ENCODE results near the gene SMIM21.

SMIM21 gene

DNA sequence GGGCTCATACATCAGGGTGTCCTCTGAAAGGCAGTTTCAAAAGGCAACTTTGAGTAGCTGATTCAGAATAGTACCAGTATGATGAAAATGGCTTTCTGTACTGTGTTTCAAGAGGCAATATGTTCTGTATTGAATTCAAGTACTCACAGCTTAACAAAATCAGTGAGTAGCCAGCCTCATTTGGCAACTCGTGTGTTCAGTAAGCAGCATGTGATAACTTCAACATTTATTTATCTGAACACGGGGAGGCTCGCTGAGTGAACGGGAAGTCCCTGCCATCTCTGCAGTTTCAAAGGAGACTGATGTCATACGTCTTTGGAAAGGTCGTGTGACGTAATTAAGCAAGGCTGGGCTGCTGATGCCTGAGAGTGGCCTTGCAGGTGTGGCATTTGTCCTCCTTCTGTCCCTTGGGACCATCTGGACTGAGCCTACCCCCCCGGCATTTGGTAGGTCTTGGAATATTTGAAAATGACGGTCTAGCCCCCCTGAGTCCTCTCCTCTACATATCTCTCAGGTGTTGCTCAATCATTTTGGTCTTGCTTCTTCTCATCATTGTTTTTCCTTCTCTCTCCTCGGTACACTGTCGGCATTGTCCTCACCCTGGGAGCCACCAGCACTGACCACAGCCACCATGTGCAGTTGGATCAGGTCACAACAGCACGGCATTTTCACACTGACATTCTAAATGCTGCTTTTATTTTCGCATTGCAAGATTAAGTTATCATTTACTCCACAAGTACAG lies 62.8 kb downstream of the SMIM21 start:
- DNase-seq (ENCODE audit: low spot score), result no peak
- TF ChIP-seq CTCF (IDR thresholded peaks at IDR 0.05; ENCODE audit: extremely low read depth, missing control alignments), result no peak

DNA sequence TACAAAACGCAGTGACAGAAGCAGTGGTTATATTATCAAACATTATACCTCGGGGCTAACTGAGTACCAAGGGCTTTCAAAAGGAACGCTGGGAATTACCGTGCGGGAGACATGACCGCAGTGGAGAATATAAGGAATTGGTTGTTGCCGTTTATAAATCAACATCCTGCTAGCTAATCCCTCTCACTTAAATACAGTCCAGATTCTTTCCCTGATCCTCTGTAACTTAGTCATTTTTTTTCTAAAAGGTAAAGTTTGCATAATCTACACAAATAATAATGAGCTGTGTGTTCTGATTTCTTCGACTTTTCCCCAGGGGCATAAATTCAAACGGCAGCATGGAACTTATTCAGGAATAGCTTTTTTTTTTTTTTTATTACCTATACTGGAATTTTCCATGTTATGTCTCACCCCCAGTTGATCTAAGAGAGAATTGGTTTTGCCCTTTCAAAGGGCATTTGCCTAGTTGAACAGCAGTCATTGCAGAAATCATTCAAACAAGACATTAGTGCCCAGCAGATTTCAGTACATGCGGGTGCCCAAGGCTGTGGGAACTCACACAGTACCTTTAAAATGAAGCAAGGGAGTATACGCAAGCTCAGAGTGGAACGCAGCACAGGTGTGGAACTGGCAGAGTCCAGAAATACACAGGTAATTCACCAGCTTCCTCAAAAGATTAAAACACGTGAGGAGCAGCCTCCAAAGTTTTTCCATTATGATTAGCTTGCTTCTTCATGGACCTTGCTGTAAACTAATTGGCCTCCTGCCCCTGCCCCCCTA lies 63.9 kb downstream of the SMIM21 start:
- TF ChIP-seq CTCF (IDR thresholded peaks at IDR 0.05; ENCODE audit: extremely low read depth, missing control alignments), result no peak

DNA sequence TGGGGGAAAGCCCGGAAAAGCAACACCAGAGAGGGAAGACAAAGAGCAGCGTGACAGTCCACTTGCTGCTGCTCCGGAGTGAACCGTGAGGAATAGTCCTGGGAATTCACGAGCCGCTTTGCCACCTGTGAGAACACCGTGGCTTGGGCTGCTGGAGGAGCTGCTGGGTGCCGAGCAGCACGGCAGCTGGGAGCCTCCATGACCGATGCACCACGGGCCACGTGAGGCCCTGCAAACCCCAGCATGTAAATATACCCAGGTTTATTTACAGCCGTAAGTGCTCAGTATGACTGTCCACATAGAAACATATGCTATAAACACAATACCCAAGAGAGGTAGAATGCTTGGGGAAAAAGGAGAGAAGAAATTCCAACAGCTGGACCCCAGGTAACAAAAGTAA lies 65.1 kb downstream of the SMIM21 start:
- TF ChIP-seq CTCF (IDR thresholded peaks at IDR 0.05; ENCODE audit: extremely low read depth, missing control alignments), result no peak
- DNase-seq (ENCODE audit: low spot score), result no peak

More for the DNA sequence above, 63.9 kb downstream of the SMIM21 start:
- no peak for DNase-seq (ENCODE audit: low spot score)

DNA sequence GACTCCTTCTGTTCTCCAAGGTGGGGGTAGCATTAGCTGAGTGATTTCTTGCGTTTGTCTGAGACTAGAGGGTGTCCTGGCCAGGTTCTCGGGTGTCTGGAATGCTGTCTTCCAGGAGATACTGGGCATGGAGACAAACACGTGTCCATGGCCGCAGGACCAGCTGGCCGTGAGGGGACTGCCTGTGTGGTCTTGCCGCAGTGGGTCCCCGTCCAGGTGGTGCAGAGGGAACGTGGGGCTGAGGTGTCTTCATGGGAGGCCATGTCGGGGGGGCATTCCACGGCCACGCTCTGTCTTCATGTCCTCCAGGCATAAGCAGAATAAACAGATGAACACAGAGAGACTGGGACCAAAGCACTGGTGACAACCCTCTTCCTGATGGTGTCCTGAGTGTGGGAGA lies 66.6 kb downstream of the SMIM21 start:
- no peak for DNase-seq (ENCODE audit: low spot score)
- TF ChIP-seq CTCF (IDR thresholded peaks at IDR 0.05; ENCODE audit: extremely low read depth, missing control alignments), result no peak

- no peak for TF ChIP-seq CTCF (IDR thresholded peaks at IDR 0.05; ENCODE audit: extremely low read depth, missing control alignments)
- DNase-seq (ENCODE audit: low spot score), result no peak
These were observed 67.3 kb downstream of the SMIM21 start for GRCh38 chr18:75360215-75360614.

Data from GM20000 (cell line).